NK-92 (cell line): Measurements from ENCODE around the gene FANCC.

Source experiments
- DNase-seq: peaks from one replicate; lab custom pipeline; 2025; ENCODE audit not compliant: unreplicated experiment; lab: John Stamatoyannopoulos, UW

FANCC gene

DNA sequence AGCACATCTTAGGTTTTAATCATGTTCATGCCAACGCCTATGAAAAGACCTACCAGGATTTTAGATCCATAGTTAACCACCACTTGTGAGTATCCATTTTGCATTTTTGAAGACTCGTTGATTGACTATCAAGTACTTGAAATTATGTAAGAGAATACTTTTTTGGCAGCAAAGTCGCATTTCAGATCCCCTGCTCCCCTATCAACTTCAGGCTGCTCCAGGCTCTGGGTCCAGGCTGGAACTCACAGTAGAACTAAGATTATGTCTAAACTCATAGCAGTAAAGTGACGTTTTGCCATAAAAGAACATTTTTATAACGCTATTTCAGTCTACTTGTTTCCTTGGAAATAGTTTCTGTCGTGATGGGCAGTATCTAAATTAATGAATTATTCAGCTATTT lies 267.7 kb downstream of the FANCC start:
- DNase-seq, result no peak
